Esophagus muscularis mucosa (tissue), 4 donors: ENCODE data around the gene B2M. TPM values are rescaled to one million over a fixed set of nuclear protein-coding genes. Genes with fewer than 3 reads are reported as not detected.
"Not testable (repeated sequence)": the region's sequence is repeated elsewhere in the genome, so short reads cannot be mapped to it uniquely, and the experiment has no call there.

ENCODE experiments used
- DNase-seq: peaks from one replicate; pipeline ENCODE4 v3.0.0-alpha.2; 2017; ENCODE audit errors: extremely low spot score
- H3K27ac ChIP-seq, 4 donors: fragments of 200-600 bp; sonication (generic); replicated peaks in 1 of 4; 1 replicate in 3 of 4; 2 replicates in 1 of 4; pipeline ENCODE4 v1.5.1; 2016 to 2019; ENCODE audit warnings: mild to moderate bottlenecking in 1 of 4
- H3K27me3 ChIP-seq, 4 donors: fragments of 200-600 bp; sonication (generic); one replicate each; pipeline versions ENCODE4 v1.5.1 to v1.6.0; 2016 to 2019
- H3K36me3 ChIP-seq, 4 donors: fragments of 200-600 bp; sonication (generic); one replicate each; pipeline ENCODE4 v1.5.1; 2016 to 2019
- H3K4me1 ChIP-seq, 4 donors: fragments of 200-600 bp; sonication (generic); one replicate each; pipeline ENCODE4 v1.5.1; 2016 to 2019
- H3K4me3 ChIP-seq, 4 donors: fragments of 200-600 bp; sonication (generic); 1 replicate in 2 of 4; 2 replicates in 2 of 4; pipeline ENCODE4 v1.5.1; 2016 to 2019; ENCODE audit warnings: mild to moderate bottlenecking in 4 of 4, moderate library complexity in 1 of 4
- H3K9me3 ChIP-seq, 4 donors: fragments of 200-600 bp; sonication (generic); 1 replicate in 3 of 4; 2 replicates in 1 of 4; pipeline ENCODE4 v1.5.1; 2016 to 2019
- CTCF ChIP-seq, 3 experiments: fragments of 200-600 bp in 2 of 3; fragments of 450-650 bp in 1 of 3; sonication (generic) in 2 of 3; IDR thresholded peaks; one replicate each; pipeline ENCODE4 v1.5.1; 2017 to 2019; ENCODE audit warnings: antibody characterized with exemption in 3 of 3, mild to moderate bottlenecking in 2 of 3, moderate library complexity in 1 of 3
- EP300 ChIP-seq: sonication (generic); formaldehyde crosslinking; IDR thresholded peaks from one replicate; pipeline ENCODE4 v1.6.1; 2017; ENCODE audit warnings: antibody characterized with exemption
- POLR2A ChIP-seq: fragments of 450-650 bp; IDR thresholded peaks from one replicate; pipeline ENCODE4 v1.6.1; 2017; ENCODE audit warnings: antibody characterized with exemption, moderate library complexity, mild to moderate bottlenecking, low read depth
- POLR2AphosphoS5 ChIP-seq, 2 donors: sonication (generic); formaldehyde crosslinking; IDR thresholded peaks; one replicate each; pipeline ENCODE4 v1.6.1; 2017; ENCODE audit warnings: antibody characterized with exemption in 2 of 2
- WGBS: methylation state at CpG from one replicate; pipeline ENCODE4 v1.1.5; 2018; 5-methylcytosine and 5-hydroxymethylcytosine counted together
- intact Hi-C: fragments of 100-400 bp; cut with DNase I; formaldehyde crosslinking; loops from one replicate; pipeline ENCODE4 v1.15.1; 2023
- total RNA-seq, 4 donors: library from RNA; depleted of rRNA; stranded (reverse); fragments of >200 nt; gene quantifications; one replicate each; pipeline versions ENCODE4 v1.1.0 to v1.2.1, GENCODE V29; 2016

Gene B2M
- total RNA-seq, 4 donors from 2014 or later, result 1,352 to 2,424 (median 1,510) TPM

- 64% methylated on average over 3 of the region's 3 CpGs for WGBS
- Histone ChIP-seq H3K4me1 (no peaks in the 10 kb centered on the region), H3K4me3 (no peak overlapping the region), H3K27me3 (no peaks in the 10 kb centered on the region), H3K9me3 (peaks cover 0 to 11% (median 4%) of the 10 kb centered on the region in 4 donors), H3K27ac (no peak overlapping the region), H3K36me3 (no peaks in the 10 kb centered on the region)
- TF ChIP-seq POLR2AphosphoS5 (IDR thresholded peaks at IDR 0.05), result no peak
- no peak for TF ChIP-seq CTCF (IDR thresholded peaks at IDR 0.05)
- intact Hi-C loops, result no loop called here
- DNase-seq, result no peak
Measured at GRCh38 chr15:44695294-44695693, 16.0 kb upstream of the B2M start.

GRCh38 chr15:44697014-44697413, 14.3 kb upstream of the B2M start:
- no peaks in the 10 kb centered on the region for H3K36me3 ChIP-seq
- DNase-seq, result no peak
- intact Hi-C loops, result no loop called here
- H3K27ac ChIP-seq, result no peak overlapping the region
- no peak overlapping the region for H3K4me3 ChIP-seq
- H3K4me1 ChIP-seq, result no peaks in the 10 kb centered on the region
- no peaks in the 10 kb centered on the region for H3K27me3 ChIP-seq
- TF ChIP-seq POLR2AphosphoS5 (IDR thresholded peaks at IDR 0.05) (no peak), EP300 (no peak)
- peaks cover 0 to 14% (median 6%) of the 10 kb centered on the region in 4 donors for H3K9me3 ChIP-seq

GRCh38 chr15:44698641-44699040, 12.7 kb upstream of the B2M start:
- no peak overlapping the region for H3K27ac ChIP-seq
- H3K36me3 ChIP-seq, result no peaks in the 10 kb centered on the region
- TF ChIP-seq EP300, result no peak
- TF ChIP-seq POLR2AphosphoS5 (IDR thresholded peaks at IDR 0.05), result no peak
- TF ChIP-seq CTCF (IDR thresholded peaks at IDR 0.05), result no peak
- TF ChIP-seq POLR2A, result no peak
- no peak for DNase-seq
- H3K9me3 ChIP-seq, result peaks cover 0 to 16% (median 7%) of the 10 kb centered on the region in 4 donors
- no peaks in the 10 kb centered on the region for H3K27me3 ChIP-seq
- H3K4me3 ChIP-seq, result no peak overlapping the region
- intact Hi-C loops, result no loop called here
- no peaks in the 10 kb centered on the region for H3K4me1 ChIP-seq
- 87% methylated on average over 2 of the region's 2 CpGs for WGBS

GRCh38 chr15:44700676-44701075, 10.6 kb upstream of the B2M start:
- H3K4me1 ChIP-seq, H3K4me3 ChIP-seq, H3K27ac ChIP-seq, intact Hi-C loops, H3K36me3 ChIP-seq, DNase-seq, H3K27me3 ChIP-seq: not testable (repeated sequence)
- peaks cover 0 to 16% (median 7%) of the 10 kb centered on the region in 4 donors for H3K9me3 ChIP-seq

GRCh38 chr15:44705986-44706385, 5.3 kb upstream of the B2M start:
- H3K9me3 ChIP-seq, result peaks cover 0 to 3% (median 0%) of the 10 kb centered on the region in 4 donors
- intact Hi-C loops, result no loop called here
- H3K4me3 ChIP-seq, result no peak overlapping the region
- 79% methylated on average over 1 of the region's 1 CpG for WGBS
- no peak for DNase-seq
- no peaks in the 10 kb centered on the region for H3K36me3 ChIP-seq
- no peaks in the 10 kb centered on the region for H3K27me3 ChIP-seq
- TF ChIP-seq CTCF (IDR thresholded peaks at IDR 0.05), result no peak
- no peak for TF ChIP-seq POLR2A
- TF ChIP-seq EP300, result no peak
- no peak for TF ChIP-seq POLR2AphosphoS5 (IDR thresholded peaks at IDR 0.05)
- peaks cover 0 to 10% (median 6%) of the 10 kb centered on the region in 4 donors for H3K4me1 ChIP-seq
- no peak overlapping the region for H3K27ac ChIP-seq

GRCh38 chr15:44706401-44706800, 4.9 kb upstream of the B2M start:
- Histone ChIP-seq H3K4me3 (no peak overlapping the region), H3K27me3 (no peaks in the 10 kb centered on the region), H3K4me1 (peaks cover 0 to 10% (median 6%) of the 10 kb centered on the region in 4 donors), H3K27ac (no peak overlapping the region), H3K36me3 (no peaks in the 10 kb centered on the region), H3K9me3 (peaks cover 0 to 3% (median 0%) of the 10 kb centered on the region in 4 donors)
- DNase-seq, result no peak
- no peak for TF ChIP-seq POLR2AphosphoS5 (IDR thresholded peaks at IDR 0.05)
- TF ChIP-seq EP300, result no peak
- TF ChIP-seq POLR2A, result no peak
- TF ChIP-seq CTCF (IDR thresholded peaks at IDR 0.05), result no peak
- intact Hi-C loops, result no loop called here
- WGBS, result 83% methylated on average over 2 of the region's 2 CpGs
